Stimulated activated CD8-positive, alpha-beta memory T cell treated with anti-CD3 and anti-CD28 coated beads, Interleukin-4, amount 100 ng/mL, for 24 hours (primary cell): Measurements from ENCODE around the gene TMEM132D.

Source experiments
- DNase-seq: peaks from one replicate; pipeline ENCODE4 v3.0.0-alpha.2; 2020; ENCODE audit warnings: low read depth

The TMEM132D gene

DNA sequence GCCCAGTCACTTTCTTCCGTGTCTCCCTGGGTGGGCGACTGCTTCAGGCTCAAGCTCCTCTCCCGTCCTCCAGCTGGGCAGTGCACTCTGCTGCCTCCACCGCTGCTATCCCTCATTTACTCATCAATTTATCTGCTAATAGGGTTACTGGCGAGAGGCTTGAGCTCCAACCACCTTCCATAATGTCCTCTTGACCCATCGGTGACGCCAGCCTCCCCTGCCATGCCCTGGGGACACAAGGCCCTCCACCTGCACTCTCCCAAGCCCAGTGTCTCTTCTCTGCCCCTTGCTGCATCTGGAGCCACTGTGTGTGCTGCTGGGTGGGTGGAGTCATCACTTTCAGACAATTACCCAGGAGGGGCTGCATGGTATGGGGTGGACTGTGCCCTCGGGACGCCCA lies 78.5 kb downstream of the TMEM132D start:
- DNase-seq: no peak

DNA sequence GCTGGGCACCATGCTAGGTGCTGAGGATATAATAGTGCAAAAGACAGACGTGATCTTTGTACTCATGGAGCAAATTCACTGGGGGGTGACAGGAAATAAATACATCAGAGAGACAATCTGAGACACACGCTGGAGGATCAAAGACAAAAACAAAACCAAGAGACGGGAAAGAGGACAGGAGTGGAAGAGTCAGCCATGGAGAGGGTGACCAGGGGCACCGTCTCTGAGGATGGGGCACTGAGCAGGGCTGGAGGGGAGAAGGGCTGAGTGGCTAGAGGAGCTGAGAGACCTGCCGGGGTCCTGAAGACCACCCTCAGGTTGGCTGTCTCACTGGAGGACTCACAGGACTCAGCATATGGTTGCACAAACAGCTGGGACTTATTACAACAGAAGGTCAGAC lies 81.9 kb downstream of the TMEM132D start:
- DNase-seq: no peak

DNA sequence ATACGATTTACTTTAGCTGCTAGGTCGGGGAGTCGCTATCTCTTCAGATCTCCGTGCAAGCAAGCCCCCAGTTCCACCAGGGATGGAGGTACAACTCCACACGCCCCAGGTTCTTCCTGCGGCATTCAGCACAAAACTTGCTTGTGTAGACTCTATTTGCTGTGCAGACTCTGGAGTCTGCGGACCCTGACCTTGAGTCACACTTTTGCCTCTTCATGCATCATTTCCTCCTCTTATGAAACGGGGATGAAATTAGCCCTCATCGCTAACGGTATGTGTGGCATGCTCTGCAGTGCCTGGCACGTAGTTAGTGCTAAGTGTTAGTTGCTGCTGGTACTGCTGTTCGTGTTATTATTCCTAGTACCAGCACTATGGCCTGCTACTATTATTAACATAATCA lies 84.4 kb downstream of the TMEM132D start:
- DNase-seq: no peak

DNA sequence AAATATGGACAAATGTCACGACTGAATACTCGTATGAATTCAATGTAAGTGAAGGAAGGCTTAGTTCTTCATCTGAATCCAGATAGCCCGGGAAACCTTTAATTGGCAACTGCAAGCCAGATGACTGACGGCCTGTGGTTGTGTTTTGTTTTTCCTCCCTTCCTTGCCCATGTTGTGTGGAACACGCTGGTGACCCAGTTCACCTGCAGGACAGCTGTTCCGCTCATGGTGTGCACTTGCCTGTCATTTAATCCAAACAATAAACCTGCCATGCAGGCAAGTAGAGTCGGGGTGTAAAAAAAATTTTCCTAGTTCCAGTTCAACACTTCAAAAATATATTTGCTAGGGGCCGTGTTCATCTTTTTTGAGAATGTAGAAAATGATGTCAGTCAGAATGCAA lies 88.0 kb downstream of the TMEM132D start:
- DNase-seq: no peak

DNA sequence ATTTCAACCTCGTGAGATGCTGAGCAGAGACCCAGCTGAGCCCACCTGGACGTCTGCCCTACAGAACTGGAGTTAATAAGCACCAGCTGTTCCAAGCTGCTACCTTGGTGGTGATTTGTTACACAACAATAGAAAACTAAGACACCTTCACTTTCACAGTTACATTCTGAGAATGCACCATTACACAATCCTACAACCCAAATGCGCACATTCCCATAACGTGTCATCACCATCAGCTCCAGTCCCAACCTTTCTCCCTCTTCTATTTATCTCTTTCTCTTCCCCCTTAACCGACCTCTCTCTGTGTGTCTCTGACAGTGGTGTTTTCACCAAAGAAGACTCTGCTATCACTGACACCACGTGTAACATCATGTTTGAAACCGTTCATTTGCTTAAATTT lies 91.9 kb downstream of the TMEM132D start:
- DNase-seq: no peak

DNA sequence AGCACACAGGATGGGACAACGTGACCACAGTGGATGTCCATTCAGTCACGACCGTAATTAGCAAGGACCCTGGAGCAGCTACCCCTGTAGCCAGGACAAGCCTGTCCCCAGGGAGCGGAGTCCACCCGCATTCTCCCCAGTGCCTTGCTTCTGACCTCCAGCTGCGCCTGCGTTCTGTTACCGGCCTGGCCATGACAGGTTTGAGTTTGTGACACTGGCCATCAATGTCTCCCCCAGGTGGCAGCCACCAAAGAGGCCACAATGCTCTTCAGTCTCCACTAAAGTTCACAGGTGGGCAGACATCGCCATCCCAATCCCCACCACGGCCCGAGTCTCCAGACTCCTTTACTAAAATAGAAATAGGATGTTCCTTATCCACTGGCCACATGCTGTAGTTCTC lies 96.7 kb downstream of the TMEM132D start:
- DNase-seq: no peak

DNA sequence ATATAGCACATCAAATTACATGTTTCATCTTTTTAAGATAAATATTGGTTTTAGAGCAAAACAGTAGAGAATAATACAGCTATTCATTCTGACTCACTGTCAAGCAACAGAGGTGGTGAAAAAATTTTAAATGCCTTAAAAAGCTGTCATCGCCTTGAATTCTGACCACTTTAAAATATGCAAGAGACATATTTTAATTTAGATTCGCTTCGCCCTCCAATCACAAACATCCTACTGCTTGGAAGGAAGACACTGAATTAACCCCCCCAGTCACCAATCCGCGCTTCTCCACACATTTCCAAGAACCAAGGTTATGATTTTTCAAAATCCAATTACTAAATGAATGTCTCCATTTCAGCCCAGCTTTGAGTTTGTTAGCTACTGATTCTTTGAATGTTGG lies 112.4 kb downstream of the TMEM132D start:
- DNase-seq: no peak

DNA sequence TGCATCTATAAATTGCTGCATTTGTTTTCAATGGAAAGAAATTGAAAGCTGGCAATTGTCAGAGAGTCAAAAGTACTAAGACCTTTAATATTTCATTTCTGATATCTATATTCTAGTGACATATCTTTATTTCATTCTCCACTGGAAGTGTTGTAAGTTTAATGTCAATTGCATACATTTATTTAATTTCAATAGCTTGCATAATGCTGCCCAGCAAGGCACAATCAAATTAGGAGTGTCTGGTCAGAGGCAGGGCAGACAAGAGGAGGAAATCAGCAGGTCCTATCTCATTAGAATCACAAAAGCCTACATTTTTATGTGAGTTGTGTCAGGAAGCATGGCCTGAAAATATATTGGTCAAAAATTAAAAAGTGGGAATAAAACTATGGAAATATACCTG lies 112.9 kb downstream of the TMEM132D start:
- DNase-seq: no peak

DNA sequence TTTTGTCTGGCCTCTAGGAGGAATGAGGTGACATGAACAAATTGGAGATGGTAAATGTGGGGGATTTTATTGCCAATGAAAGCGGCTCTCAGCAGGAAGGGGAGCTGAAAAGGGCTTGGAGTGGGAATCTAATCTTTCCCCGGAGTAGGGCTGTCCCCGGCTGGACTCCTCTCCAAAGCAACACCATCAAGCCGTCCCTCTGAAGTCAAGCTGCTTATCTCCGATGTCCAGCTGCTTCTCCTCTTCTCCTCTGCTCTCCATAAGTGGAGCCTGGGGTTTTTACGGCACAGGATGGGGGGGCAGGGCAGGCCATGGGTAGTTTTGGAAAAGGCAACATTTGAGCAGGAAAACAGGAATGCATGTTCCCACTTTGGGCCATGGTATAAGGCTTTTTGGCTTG lies 113.5 kb downstream of the TMEM132D start:
- DNase-seq: no peak

DNA sequence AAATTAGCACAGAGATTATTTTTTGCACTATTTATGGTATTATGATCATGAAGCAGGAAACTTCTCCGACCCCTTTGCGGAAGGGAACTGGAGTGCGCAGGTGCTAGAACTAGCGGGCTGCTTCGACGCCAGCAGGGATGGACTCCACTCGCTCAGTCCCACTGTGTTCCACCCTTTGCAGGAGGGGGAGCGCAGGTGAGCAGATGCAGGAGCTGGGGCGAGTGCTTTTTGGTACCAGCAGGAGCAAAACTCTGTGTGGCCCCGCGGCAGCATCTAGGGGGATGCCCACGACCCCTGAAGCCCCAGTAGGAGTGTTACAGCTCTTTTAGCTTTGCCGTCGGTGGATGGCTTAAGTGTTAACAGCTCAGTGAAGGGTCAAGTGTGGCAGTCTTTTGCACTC lies 113.9 kb downstream of the TMEM132D start:
- DNase-seq: no peak

DNA sequence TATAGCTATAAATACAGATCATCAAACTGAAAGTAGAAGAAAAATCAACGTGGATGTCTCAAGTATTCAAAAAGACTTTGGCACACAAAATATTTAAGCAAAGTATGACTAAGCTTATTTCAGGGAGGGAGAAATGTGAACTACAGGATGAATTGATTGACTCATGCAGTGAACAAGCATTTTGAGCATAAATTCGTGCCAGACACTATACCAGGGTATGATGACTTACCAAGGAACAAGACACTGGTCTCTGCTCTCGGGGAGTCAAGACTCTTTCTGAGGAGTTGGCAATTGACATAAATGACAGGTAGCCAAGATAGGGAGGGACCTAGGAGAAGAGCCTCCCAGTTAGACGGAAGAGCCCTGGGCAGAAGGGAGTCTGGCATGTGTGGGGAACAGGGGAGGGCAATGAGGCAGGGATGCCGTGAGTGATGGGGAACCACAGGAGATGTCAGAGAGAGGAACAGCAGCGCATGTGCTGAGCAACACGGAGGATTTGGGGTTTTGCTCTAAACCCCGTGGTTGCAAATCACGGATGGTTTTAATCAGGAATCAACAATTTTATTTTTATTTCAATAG lies 115.2 kb downstream of the TMEM132D start:
- no peak for DNase-seq

DNA sequence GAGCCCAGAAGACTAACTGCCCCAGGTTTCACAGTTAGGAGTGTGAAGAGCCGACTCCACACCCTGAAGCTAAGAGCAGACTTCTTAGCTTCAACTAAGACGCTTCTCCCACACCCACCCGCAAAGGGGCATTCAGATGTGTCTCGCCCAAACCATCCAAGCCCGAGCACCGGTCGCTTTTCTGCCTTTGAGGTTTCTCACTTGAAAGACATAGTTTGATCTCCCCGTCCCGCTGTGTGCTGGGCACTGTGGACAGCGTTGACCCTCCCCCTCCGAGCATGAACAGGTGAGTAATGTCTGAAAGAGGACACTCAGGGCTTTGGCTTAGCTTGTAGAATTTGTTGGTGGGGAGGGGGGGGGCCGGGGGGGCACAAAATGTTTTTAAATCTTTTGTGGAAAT lies 123.8 kb downstream of the TMEM132D start:
- no peak for DNase-seq

DNA sequence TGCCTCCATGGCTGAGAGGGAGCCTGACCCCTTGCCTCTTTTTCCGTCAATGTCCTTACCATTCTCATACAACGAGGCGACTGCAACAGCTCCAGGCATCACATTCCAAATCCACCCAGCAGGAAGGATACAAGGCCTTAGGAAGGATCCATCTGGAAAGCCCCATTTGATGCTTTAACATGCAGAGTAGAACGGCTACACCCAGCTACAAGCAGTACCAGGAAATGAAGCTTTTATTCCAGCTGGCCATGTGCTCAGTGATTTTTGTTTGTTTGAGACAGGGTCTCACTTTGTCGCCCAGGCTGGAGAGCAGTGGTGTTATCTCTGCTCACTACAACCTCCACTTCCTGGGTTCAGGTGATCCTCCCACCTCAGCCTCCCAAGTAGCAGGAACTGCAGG lies 124.8 kb downstream of the TMEM132D start:
- no peak for DNase-seq

DNA sequence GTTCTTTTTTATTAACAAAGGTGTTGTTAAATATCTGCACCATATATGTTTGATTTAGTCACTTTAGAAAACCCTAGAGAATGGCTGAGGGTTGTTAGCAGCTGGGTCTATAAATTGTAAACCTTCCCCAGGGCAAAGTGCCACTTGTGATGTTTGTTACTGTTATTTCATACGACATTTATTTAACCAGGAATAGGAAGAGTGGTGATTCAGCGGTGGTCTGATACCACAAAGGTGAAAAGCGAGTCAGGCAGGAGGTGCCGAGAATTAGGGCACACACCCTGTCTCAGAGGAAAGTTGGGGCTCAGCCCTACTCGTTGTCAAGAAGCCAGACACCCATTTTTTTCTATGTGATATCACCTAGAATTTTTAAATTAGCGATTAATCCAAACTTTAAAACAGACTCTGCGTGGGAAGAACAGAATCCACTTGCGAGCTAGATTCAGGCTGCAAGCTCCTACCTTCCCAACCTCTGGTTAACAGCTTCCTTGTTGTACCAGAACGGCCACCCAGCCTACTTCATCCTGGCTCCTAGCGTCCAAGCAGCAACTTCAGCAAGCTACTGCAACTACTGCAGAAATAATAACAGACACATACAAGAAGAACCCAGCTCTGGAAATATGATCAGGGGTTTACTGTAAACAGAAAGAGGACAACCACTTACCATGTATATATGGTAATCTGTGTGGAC lies 126.7 kb downstream of the TMEM132D start:
- DNase-seq: no peak

DNA sequence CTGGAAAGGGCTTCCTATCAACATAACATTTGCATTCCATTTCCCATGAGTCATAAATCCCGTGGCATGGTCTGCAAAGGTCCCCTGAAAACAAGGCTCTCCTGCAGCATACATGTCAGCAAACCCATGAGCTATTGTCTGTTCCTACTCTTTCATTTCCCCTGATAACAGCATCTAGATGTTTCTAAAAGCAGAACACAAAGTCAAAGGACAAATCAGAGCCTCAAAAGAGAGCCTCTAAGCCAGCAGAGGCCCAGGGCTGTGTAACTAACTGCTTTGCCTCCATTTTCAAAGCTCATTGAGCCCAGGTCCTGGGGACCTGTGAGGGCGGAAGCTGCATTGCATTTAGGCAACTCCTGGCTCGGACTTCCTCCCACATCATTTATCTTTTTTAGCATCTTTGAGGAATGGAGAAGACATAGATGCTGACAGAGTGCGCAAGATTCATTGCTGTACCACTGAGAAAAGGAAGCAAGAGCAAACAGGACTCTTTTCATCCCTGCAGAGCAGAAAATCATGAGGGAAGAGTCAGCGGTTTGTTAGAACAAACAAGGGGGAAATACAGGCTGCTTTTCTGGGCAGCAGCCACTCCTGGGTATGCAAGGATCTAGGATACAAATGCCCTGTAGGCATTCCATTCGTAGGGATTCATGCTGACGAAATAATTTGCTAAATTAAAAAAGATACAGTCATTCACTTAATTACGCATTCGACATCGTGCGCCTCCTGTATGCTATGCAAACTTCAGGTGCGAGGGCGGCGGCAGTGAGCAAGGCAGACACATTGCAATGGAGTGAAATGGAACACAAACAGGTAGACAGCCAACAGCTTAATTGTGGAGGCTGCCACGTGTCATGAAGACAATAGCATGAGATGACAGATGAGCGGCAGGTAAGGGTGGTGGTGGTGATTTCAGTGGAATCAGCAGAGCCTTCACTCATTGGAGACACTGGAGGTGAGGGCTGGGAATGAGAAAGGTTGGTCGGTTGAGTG lies 131.0 kb downstream of the TMEM132D start:
- DNase-seq: no peak

DNA sequence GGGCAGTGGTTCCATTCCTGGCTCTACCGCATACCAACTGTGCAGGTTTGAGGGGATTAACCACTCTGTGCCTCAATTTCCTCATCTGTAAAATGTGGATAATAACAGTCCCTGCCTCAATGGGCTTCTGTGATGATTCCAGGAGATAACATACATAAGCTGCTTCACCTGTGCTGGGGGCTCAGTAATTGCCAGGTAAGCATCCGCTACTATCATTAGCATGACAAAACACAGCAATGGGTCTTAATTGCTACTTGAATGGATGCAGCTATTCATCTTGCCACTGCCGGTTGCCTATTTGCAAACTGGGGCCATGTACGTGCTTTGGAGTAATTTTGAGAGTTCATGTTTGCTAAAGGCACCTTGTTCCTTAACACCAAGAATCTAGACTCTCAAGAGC lies 132.6 kb downstream of the TMEM132D start:
- no peak for DNase-seq

DNA sequence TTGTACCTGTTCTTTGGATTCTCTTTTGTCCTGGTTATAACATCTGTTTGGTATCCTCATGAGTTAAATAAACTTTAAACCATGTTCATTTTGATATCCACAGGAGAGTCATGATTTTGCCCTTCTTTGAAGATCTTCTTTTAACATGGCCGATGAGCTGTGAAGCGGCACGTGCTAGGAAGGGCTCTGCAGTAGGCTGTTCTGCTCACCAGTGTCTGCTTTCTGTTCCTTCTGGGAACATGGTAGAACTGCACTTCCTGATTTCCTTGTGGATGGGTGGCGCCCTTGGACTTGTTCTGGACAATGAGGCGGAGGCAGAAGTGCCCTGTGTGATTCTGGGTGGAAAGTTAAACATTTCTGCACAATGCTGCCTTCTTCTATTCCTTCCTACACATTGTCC lies 138.1 kb downstream of the TMEM132D start:
- no peak for DNase-seq

DNA sequence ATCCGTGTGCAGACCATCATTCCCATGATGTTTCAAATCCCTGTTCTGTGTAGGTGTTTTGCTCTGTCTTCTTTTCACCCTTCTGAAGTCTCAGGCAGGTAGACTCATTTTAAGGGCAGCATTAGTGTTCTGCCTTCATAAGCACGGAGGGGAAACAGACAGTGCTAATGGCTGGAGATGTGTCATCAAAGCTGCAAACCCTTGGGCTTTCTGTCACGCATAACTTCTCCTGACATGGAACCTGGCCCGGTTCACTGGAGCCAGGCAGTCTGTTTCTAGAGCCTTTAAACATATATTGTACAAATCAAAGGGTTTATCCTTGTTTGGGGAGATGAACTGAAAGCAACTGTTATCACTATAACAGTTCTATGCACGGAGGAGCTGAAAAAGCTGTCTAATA lies 141.4 kb downstream of the TMEM132D start:
- no peak for DNase-seq

DNA sequence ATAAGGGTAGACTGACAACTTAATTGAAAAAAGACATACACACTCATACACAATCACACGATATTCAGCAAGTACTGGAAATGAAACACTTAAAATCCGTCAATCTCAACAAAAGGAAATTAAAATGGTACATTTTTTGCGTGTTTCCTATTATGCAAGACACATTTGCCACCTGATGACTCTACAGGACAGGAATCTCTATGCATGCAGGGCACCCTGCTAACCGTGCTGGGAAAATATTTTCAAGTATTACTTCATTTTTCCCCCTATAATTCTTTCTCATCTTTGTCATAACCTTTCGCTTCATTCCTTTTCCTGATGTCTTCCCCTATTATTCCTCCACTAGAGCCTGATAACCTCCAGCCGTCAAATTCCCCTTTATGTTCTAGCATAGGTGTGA lies 150.2 kb downstream of the TMEM132D start:
- DNase-seq: no peak

DNA sequence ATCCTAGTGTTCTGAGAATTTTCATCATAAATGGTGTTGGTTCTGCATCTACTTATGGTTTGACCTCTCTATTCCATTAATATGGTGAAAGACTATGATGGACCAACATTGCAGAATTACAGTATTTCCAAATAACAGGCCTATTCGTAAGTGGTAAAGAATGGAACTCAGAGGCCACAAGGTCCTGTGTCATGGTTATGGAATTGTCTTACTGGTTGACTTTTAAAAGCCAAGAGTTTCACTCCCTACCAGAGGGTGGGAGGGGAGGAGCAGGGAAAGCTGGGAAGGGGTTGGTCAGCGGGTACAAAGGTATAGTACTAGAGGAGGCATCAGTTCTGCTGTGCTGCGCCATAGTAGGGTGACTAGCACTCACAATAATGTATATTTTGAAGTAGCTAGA lies 153.4 kb downstream of the TMEM132D start:
- DNase-seq: no peak

DNA sequence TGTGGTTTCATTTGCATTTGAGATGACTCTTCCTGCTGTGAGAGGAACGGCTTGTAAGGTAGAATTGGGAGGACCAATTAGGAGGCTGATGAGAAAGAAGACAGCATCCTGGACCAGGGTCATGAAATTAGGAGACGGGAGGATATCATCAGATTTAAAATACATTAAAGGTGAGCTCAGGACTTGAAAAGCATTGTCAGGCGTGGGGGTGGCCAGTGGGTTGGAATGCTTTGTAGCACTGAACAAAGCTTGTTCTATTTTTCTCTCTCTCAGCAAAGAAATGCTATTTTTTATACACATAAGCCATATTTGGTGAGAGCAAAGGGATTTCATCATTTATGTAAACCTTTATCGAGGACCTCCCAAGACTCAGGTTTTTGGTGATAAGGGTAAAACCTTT lies 157.5 kb downstream of the TMEM132D start:
- DNase-seq: no peak

DNA sequence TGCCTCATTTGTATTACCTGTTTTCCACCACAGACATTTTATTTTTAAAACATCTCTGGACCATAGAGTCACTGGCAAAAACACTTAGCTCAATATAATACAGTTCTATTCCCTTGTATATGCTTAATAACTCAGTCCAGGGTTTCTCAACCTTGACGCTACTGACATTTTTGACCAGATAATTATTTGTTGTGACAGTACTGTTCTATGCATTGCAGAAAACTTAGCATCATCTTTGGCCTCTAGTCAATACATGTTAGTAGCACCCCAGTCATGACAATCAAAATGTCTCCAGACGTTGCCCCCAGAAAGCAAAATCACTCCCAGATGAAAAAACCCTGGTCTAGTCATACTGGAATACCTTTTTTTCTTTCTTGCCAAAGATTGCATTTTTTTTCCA lies 174.7 kb downstream of the TMEM132D start:
- no peak for DNase-seq

DNA sequence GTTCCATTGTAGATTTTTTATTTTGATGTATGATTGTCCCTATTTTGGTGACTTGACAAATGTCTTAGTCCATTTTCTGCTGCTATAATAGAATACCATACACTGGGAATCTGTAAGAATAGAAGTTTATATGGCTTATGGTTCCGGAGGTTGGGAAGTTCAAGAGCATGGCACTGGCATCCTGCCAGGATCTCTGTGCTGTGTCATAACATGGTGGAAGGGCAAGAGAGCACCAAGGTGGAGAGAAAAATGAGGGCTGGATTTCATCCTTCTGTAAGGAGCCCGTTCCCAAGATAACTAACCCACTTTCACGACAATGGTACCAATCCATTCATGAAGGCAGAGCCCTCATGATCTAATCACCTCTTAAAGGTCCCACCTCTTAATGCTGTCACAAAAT lies 176.7 kb downstream of the TMEM132D start:
- DNase-seq: no peak
